ENCODE results near the gene F10.
A peak's percentile ranks its signal among the peaks of the same experiment; 100 is the strongest.

Gene F10

GRCh38 chr13:113153810-113154748, 31.5 kb downstream of the F10 start:
- Histone ChIP-seq H3K27ac (ENCODE audit: poor library complexity, severe bottlenecking) (no peak overlapping the region), H3K27me3 (ENCODE audit: insufficient read depth, poor library complexity, severe bottlenecking) (no peaks in the 10 kb centered on the region), H3K9me3 (ENCODE audit: severe bottlenecking) (no peaks in the 10 kb centered on the region), H3K36me3 (ENCODE audit: low read depth) (no peaks in the 10 kb centered on the region), H3K4me3 (ENCODE audit: severe bottlenecking) (peak overlapping the region; percentile 32), H3K4me1 (ENCODE audit: insufficient read depth, poor library complexity, severe bottlenecking) (no peaks in the 10 kb centered on the region)
- DNase-seq (ENCODE audit: low spot score) (no peak), ATAC-seq (ENCODE audit: low read depth) (peak; percentile 66)
- TF ChIP-seq, protein P1, sequence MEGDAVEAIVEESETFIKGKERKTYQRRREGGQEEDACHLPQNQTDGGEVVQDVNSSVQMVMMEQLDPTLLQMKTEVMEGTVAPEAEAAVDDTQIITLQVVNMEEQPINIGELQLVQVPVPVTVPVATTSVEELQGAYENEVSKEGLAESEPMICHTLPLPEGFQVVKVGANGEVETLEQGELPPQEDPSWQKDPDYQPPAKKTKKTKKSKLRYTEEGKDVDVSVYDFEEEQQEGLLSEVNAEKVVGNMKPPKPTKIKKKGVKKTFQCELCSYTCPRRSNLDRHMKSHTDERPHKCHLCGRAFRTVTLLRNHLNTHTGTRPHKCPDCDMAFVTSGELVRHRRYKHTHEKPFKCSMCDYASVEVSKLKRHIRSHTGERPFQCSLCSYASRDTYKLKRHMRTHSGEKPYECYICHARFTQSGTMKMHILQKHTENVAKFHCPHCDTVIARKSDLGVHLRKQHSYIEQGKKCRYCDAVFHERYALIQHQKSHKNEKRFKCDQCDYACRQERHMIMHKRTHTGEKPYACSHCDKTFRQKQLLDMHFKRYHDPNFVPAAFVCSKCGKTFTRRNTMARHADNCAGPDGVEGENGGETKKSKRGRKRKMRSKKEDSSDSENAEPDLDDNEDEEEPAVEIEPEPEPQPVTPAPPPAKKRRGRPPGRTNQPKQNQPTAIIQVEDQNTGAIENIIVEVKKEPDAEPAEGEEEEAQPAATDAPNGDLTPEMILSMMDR (IDR thresholded peaks at IDR 0.05; ENCODE audit: poor library complexity, severe bottlenecking): no peak

DNA sequence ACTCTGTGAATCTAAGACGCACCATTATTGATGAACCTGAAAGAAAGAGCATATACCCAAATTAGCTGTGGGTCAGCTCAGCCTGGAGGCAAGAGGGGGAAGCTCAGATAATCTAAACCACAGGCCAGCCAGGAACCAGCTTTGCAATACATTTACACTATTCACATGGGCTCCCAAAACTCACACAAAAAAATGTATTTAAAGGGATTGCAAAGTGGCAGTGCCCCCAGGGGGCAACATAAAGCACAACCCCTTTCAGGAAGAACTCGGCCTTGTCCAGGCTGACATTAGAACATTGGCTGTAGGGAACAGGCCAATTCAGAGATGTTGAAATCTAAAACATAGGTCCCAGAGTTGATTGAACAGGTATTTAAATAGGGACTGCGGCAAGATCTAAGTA, 32.6 kb downstream of the F10 start:
- Histone ChIP-seq H3K4me3 (ENCODE audit: severe bottlenecking) (no peak overlapping the region), H3K4me1 (ENCODE audit: insufficient read depth, poor library complexity, severe bottlenecking) (no peaks in the 10 kb centered on the region), H3K27ac (ENCODE audit: poor library complexity, severe bottlenecking) (no peak overlapping the region), H3K9me3 (ENCODE audit: severe bottlenecking) (no peaks in the 10 kb centered on the region), H3K36me3 (ENCODE audit: low read depth) (no peaks in the 10 kb centered on the region), H3K27me3 (ENCODE audit: insufficient read depth, poor library complexity, severe bottlenecking) (no peaks in the 10 kb centered on the region)
- ATAC-seq (ENCODE audit: low read depth) (no peak), DNase-seq (ENCODE audit: low spot score) (no peak)
- TF ChIP-seq, protein P1 (IDR thresholded peaks at IDR 0.05; ENCODE audit: poor library complexity, severe bottlenecking): no peak

GRCh38 chr13:113155982-113156655, 33.5 kb downstream of the F10 start:
- Histone ChIP-seq H3K27ac (ENCODE audit: poor library complexity, severe bottlenecking) (no peak overlapping the region), H3K4me3 (ENCODE audit: severe bottlenecking) (no peak overlapping the region), H3K9me3 (ENCODE audit: severe bottlenecking) (no peaks in the 10 kb centered on the region), H3K4me1 (ENCODE audit: insufficient read depth, poor library complexity, severe bottlenecking) (no peaks in the 10 kb centered on the region), H3K36me3 (ENCODE audit: low read depth) (no peaks in the 10 kb centered on the region), H3K27me3 (ENCODE audit: insufficient read depth, poor library complexity, severe bottlenecking) (peaks cover 4% of the 10 kb centered on the region)
- ATAC-seq (ENCODE audit: low read depth) (no peak), DNase-seq (ENCODE audit: low spot score) (no peak)
- TF ChIP-seq, protein P1 (IDR thresholded peaks at IDR 0.05; ENCODE audit: poor library complexity, severe bottlenecking): no peak

- no peaks in the 10 kb centered on the region for H3K36me3 ChIP-seq (ENCODE audit: low read depth)
- H3K27ac ChIP-seq (ENCODE audit: poor library complexity, severe bottlenecking): no peak overlapping the region
- no peak for ATAC-seq (ENCODE audit: low read depth)
- no peaks in the 10 kb centered on the region for H3K9me3 ChIP-seq (ENCODE audit: severe bottlenecking)
- H3K4me3 ChIP-seq (ENCODE audit: severe bottlenecking): no peak overlapping the region
- TF ChIP-seq, protein P1 (IDR thresholded peaks at IDR 0.05; ENCODE audit: poor library complexity, severe bottlenecking): no peak
- DNase-seq (ENCODE audit: low spot score): no peak
- H3K27me3 ChIP-seq (ENCODE audit: insufficient read depth, poor library complexity, severe bottlenecking): peaks cover 7% of the 10 kb centered on the region
- H3K4me1 ChIP-seq (ENCODE audit: insufficient read depth, poor library complexity, severe bottlenecking): no peaks in the 10 kb centered on the region
These were observed 34.8 kb downstream of the F10 start for GRCh38 chr13:113157206-113157928.
